Fibroblast of skin of scalp (primary cell): ENCODE data around the gene PLA2G12B.
A peak's percentile ranks its signal among the peaks of the same experiment; 100 is the strongest.

Experiments
- DNase-seq: peaks from one replicate; pipeline ENCODE4 v3.0.0-alpha.2; 2013

PLA2G12B gene

DNA sequence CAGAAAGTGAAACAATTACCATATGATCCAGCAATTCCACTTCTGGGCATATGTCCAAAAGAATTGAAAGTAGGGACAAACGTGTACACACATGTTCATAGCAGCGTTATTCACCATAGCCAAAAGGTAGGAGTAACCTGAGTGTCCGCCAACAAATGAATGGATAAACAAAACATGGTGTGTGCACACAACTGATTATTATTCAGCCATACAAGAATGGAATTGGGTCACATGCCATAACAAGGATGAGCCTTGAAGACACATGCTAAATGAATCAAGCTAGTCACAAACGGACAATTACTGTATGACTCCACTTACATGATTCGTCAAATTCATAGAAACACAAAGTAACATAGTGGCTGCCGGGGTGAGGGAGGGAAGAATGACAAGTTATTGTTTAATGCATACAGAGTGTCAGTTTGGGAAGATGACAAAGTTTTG is 65.2 kb downstream of the PLA2G12B start:
- no peak for DNase-seq

DNA sequence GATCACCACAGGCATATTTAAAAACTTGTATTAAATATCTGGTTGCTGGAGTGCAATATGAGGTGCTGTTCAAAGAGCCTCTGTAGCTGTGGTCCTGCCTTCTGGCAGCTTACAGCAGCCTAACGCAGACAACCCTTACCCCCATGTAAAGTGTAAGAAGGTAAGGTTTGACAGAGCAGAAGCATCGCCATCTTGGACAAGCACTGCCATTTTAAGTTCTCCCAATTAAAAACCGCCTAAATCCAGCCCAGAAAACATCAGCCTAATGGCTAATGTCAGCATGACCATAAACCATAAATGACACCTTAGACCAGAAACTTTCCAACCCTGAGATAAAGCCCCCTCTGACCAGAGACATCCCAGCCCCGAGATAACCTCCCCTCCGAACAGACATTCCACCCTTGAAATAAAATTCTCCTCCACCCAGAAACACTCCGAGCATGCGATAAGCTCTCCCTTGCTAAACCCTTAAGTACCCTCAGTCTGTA is 66.4 kb downstream of the PLA2G12B start:
- DNase-seq = no peak

DNA sequence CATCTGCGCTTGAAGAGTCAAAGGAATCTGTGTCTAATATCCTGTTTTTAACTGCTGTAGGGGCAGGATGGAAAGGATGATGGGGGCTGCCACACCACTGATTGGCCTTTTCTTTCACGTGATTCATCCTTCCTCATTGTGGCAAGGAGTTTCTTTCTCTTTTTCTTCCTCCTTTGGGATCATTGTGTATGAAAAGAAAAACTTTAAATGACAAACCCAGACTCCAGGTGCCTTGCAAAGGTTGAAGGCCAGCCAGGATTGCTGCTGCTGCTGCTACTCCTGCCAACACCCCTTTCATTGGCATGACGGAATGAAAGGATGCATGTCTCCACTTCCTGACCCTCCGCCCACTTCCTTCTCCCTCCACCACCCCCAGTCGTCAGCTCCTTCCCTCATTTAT is 67.6 kb downstream of the PLA2G12B start:
- peak; percentile 7 for DNase-seq

DNA sequence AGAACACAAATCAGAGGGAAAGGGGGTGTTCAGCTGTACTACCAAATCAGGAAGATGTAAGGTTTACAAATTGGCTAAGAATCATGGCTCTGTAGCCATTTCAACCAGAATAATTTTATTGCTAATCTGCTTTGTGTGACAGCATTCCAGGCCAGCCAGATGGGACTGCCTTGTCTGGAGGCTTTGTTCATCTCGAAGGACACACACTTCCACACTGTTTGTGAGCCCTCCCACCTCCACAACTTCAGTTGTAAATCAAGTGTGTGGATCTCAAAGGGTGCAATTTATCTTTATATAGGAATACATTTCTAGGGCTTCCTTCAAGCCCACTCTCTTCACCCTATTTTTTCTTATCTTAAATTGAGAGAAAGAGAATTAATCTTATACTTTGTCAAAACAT is 68.0 kb downstream of the PLA2G12B start:
- no peak for DNase-seq

- no peak for DNase-seq
These were observed 68.7 kb downstream of the PLA2G12B start for GRCh38 chr10:72885953-72886352.
